ENCODE data around the gene PLBD1.

Gene PLBD1

GRCh38 chr12:14505626-14506596 is 61.8 kb downstream of the PLBD1 start:
- TF ChIP-seq POLR2A (IDR thresholded peaks at IDR 0.05; ENCODE audit: low read length) = no peak
- TF ChIP-seq GATA1 (IDR thresholded peaks at IDR 0.05; ENCODE audit: low read depth, low read length) = no peak
- peak; percentile 13 to 38 for DNase-seq

DNA sequence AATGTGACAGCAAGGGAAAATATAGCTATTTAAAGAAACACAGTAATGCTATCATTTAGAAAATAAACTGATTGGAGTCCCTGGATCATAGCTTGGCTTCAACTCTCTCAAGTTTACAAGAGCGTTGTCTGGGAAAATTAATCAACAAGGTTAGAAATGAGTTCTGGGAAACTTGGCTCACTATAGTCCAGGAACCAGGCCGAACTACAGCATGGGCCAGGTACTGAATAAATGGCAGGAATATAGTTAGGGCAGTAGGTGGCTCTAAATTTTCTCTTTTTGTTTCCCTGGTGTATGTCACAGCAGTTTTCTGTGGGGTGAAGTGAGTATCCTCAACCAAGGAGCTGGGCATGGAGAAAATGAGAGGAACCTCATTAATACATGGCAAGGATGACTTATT is 72.4 kb downstream of the PLBD1 start:
- DNase-seq = no peak

DNA sequence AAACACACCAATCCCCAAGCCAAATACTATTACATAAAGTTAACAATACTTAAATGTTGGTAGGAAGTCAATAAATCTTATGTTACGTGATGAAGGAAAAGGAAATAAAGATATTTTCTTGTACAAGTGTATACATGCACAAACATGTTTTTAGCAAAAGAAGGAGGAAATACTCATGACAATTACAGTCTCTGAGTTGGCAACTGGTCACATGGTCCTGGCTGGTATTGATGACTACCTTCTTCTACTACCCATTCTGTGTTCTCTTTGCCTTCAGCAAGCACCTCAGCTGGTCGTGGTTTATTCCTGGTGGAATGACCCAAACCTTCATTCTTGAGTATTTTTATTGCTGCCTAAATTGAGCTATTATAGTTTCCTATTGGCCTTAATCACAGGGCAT is 84.8 kb downstream of the PLBD1 start:
- TF ChIP-seq POLR2A (IDR thresholded peaks at IDR 0.05; ENCODE audit: low read length) = no peak
- TF ChIP-seq GATA1 (IDR thresholded peaks at IDR 0.05; ENCODE audit: low read depth, low read length) = no peak
- DNase-seq = no peak

More for the DNA sequence above, 72.4 kb downstream of the PLBD1 start:
- no peak for TF ChIP-seq GATA1 (IDR thresholded peaks at IDR 0.05; ENCODE audit: low read depth, low read length)
- TF ChIP-seq POLR2A (IDR thresholded peaks at IDR 0.05; ENCODE audit: low read length) = no peak

DNA sequence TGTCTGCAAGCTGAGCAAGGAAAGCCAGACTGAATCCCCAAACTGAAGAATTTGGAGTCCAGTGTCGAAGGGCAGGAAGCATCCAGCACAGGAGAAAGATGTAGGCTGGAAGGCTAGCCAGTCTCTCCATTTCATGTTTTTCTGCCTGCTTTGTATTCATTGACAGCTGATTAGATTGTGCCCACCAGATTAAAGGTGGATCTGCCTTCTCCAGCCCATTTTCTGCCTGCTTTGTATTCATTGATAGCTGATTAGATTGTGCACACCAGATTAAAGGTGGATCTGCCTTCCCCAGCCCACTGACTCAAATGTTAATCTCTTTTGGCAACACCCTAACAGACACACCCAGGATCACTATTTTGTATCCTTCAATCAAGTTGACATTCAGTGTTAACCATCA is 85.3 kb downstream of the PLBD1 start:
- DNase-seq = peak in 1 of 2 experiments; percentile 20
- TF ChIP-seq POLR2A (IDR thresholded peaks at IDR 0.05; ENCODE audit: low read length) (no peak), GATA1 (IDR thresholded peaks at IDR 0.05; ENCODE audit: low read depth, low read length) (no peak)

GRCh38 chr12:14481201-14481600 is 86.5 kb downstream of the PLBD1 start:
- no peak for DNase-seq
- TF ChIP-seq POLR2A (IDR thresholded peaks at IDR 0.05; ENCODE audit: low read length) (no peak), GATA1 (IDR thresholded peaks at IDR 0.05; ENCODE audit: low read depth, low read length) (no peak)

GRCh38 chr12:14479004-14479403 is 88.7 kb downstream of the PLBD1 start:
- DNase-seq = no peak
- TF ChIP-seq POLR2A (IDR thresholded peaks at IDR 0.05; ENCODE audit: low read length) (no peak), GATA1 (IDR thresholded peaks at IDR 0.05; ENCODE audit: low read depth, low read length) (no peak)

GRCh38 chr12:14473707-14474287 is 93.9 kb downstream of the PLBD1 start:
- TF ChIP-seq POLR2A (IDR thresholded peaks at IDR 0.05; ENCODE audit: low read length) = no peak
- TF ChIP-seq GATA1 (IDR thresholded peaks at IDR 0.05; ENCODE audit: low read depth, low read length) = no peak
- peak; percentile 44 to 45 for DNase-seq

DNA sequence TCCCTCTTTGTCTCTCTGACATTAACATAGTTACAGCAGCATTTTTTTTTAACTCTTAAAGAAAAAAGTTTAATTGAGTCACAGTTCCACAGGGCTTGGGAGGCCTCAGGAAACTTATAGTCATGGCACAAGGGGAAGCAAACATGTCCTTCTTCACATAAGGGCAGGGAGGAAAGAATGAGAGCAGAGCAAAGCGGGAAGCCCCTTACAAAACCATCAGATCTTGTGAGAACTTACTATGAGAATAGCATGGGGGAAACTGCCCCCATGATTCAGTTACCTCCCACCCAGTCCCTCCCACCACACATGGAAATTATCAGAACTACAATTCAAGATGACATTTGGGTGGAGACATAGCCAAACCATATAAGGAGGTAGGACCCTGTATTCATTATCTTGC is 96.2 kb downstream of the PLBD1 start:
- DNase-seq = no peak
- TF ChIP-seq POLR2A (IDR thresholded peaks at IDR 0.05; ENCODE audit: low read length) (no peak), GATA1 (IDR thresholded peaks at IDR 0.05; ENCODE audit: low read depth, low read length) (no peak)

DNA sequence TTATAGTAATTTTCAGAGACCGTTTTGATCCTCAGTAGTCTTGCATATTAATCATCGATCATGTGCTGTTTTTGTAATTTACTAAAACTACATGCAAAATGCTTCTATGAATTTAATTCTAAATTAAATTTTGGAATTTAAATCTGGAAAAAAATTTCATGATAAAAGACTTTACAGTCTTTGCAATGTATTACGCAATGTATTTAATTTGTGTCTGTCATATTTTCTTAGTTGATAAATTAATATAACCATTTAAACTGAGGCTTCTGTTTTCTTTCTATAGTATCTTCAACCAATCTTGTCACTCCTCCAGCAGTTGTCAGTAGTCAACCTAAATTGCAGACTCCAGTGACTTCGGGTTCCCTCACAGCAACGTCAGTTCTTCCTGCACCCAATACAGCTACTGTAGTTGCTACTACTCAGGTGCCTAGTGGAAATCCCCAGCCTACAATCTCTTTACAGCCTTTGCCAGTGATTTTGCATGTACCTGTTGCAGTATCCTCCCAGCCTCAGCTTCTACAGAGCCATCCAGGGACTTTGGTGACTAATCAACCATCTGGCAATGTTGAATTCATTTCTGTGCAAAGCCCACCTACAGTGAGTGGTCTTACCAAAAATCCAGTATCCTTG is 107.4 kb downstream of the PLBD1 start:
- TF ChIP-seq POLR2A (IDR thresholded peaks at IDR 0.05; ENCODE audit: low read length) = no peak
- no peak for DNase-seq

GRCh38 chr12:14454098-14454907 is 113.4 kb downstream of the PLBD1 start:
- no peak for TF ChIP-seq POLR2A (IDR thresholded peaks at IDR 0.05; ENCODE audit: low read length)
- no peak for TF ChIP-seq GATA1 (IDR thresholded peaks at IDR 0.05; ENCODE audit: low read depth, low read length)
- peak; percentile 56 to 65 for DNase-seq
